HG02970 (cell line): ENCODE results near the gene FHIP1A.

Source experiments
- ATAC-seq: cut with Tn5 transposase; IDR thresholded peaks from one replicate; pipeline ENCODE4 v1.9.1; 2021; ENCODE audit warnings: mild to moderate bottlenecking, moderate library complexity, moderate number of reproducible peaks; ENCODE audit not compliant: unreplicated experiment, low FRiP score

FHIP1A gene

DNA sequence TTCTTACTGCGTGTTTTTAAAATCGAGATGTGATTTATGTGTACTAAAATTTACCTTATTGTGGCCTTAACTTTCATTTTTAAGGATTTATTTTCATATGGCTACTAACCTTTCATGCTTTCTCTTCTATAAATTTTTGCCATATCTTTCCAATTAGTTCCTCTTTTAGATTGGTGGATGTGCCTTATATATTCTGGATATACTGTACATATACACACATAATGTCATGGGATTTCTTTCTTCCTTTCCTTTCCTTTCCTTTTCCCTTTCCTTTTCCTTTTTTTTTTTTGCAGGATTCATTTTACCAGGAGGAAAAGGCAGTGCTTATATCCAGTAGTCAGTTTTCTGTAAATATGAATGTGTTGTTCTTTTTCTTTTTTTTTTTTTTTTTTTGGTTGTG is 37.2 kb downstream of the FHIP1A start:
- no peak for ATAC-seq

- ATAC-seq, result no peak
Measured at GRCh38 chr4:151454513-151454912, 45.5 kb downstream of the FHIP1A start.

- ATAC-seq, result no peak
Measured at GRCh38 chr4:151455212-151455611, 46.2 kb downstream of the FHIP1A start.

DNA sequence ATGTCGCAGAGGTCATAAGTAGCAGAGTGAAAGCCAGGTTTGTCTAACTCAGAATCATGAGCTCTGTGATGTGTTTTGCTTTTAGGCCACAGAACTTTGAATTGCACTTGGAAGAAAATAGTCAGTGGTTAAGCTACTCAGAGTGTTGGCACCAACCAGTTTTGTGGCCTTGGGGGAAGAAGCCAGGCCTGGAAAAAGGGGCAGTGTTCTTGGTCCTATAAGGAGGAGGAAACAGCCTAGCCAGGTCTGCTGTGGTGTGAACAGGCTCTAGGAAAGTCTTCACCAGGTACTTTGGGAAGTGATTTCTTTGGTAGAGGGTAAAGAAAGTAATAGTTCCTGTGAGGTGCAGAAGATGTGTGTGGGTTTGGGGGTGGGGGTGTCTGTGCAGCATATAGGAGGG is 49.2 kb downstream of the FHIP1A start:
- ATAC-seq, result no peak
